HUES48 (cell line): ENCODE data around the gene CCHCR1.

Source experiments
- H3K27ac ChIP-seq: one replicate; pipeline ENCODE4 v1.7.0; 2013; ENCODE audit warnings: low read depth, low read length, inconsistent platforms
- H3K27me3 ChIP-seq: 2 replicates; pipeline ENCODE4 v1.6.1; 2013; ENCODE audit warnings: mild to moderate bottlenecking, low read length; ENCODE audit not compliant: control insufficient read depth, insufficient read depth
- H3K36me3 ChIP-seq: 2 replicates; pipeline ENCODE4 v1.6.1; 2013; ENCODE audit warnings: low read length; ENCODE audit not compliant: control insufficient read depth, insufficient read depth
- H3K4me1 ChIP-seq: 2 replicates; pipeline ENCODE4 v1.6.1; 2013; ENCODE audit warnings: mild to moderate bottlenecking, low read length; ENCODE audit not compliant: control insufficient read depth, insufficient read depth
- H3K4me3 ChIP-seq: 2 replicates; pipeline ENCODE4 v1.5.1; 2013; ENCODE audit warnings: mild to moderate bottlenecking, low read depth, low read length
- H3K9ac ChIP-seq: 2 replicates; pipeline ENCODE4 v1.6.1; 2013; ENCODE audit warnings: mild to moderate bottlenecking, low read depth, low read length, moderate library complexity
- H3K9me3 ChIP-seq: 2 replicates; pipeline ENCODE4 v1.6.1; 2013; ENCODE audit warnings: low read length; ENCODE audit not compliant: control insufficient read depth, insufficient read depth

CCHCR1 gene

DNA sequence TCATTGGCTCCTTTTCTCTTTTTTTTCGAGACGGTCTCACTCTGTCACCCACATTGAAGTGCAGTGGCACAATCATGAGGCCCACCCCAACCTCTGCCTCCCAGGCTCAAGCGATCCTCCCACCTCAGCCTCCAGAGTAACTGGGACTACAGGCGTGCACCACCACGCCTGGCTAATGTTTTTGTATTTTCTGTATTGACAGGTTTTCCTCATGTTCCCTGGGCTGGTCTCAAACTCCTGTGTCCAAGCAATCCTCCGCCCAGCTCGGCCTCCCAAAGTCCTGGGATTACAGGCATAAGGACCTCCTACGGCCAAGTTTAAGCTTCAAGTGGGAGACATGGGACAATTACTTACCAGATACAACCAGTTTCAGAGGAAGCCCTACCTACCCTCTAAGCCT lies 22.3 kb upstream of the CCHCR1 start:
- H3K4me1 ChIP-seq, result peaks cover 12% of the 10 kb centered on the region
- H3K27me3 ChIP-seq, result no peaks in the 10 kb centered on the region
- no peak overlapping the region for H3K27ac ChIP-seq
- H3K9me3 ChIP-seq, result no peaks in the 10 kb centered on the region
- no peak overlapping the region for H3K9ac ChIP-seq
- H3K36me3 ChIP-seq, result no peaks in the 10 kb centered on the region
- no peak overlapping the region for H3K4me3 ChIP-seq

DNA sequence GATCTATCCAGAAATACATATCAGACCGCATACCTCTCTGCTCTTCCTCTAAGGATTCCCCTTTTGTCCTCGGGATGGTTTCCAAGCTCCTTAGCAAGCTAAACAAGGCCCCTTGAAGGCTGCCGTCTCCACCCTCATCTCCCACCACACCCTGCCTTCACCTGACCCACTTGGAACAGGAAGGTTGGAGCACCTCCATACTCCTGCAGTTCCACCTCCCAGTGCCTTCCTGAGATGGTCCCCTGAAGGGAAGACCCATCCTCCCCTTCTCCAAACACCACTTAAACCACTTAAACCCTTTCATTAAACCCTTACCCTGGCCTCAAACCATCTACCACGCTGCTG lies 21.4 kb upstream of the CCHCR1 start:
- Histone ChIP-seq H3K9me3 (no peaks in the 10 kb centered on the region), H3K36me3 (no peaks in the 10 kb centered on the region), H3K9ac (no peak overlapping the region), H3K4me1 (peaks cover 17% of the 10 kb centered on the region), H3K27me3 (no peaks in the 10 kb centered on the region), H3K27ac (no peak overlapping the region), H3K4me3 (no peak overlapping the region)

DNA sequence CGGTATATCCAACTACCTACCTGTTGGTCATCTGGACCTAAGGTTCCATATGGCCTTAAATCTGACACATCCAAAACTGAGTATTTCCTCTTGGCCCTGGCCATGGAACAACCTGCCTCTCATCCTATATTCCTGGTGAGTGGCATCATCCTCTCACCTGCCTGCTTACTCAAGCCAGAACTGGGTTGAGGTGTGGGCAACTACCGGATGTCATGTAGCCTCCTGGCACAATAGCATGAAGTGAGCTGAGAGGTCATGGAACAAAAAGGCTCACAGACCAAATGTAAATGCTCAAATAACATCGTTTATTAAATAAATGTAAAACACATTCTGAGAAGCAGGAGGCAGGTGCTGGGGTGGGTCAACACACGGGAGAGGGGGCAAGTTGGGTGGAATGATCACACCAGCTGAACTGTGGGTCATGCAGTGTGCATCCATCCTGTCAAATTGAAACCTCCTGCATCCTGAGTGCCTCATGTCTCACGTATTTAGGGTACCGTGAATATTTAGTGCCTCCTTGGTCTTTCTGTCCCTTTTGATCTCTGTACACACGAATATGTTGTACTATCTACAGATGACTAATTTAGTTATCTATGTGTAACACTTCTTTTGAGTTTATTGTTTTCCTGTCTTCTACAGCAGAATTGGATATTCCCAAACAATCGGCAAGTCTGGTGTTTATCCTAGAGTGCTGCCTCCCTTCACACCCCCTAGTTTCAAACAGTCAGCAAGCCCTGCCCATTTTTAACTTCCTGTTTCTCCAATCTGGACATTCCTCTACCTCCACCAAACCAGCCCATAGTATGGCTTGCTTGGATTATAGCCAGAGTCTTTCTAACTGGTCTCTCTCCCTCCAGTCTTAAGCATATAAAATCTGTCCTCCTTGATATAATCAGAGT lies 20.8 kb upstream of the CCHCR1 start:
- H3K27ac ChIP-seq, result no peak overlapping the region
- H3K9me3 ChIP-seq, result no peaks in the 10 kb centered on the region
- no peaks in the 10 kb centered on the region for H3K27me3 ChIP-seq
- no peaks in the 10 kb centered on the region for H3K36me3 ChIP-seq
- H3K9ac ChIP-seq, result no peak overlapping the region
- H3K4me1 ChIP-seq, result peaks cover 21% of the 10 kb centered on the region
- H3K4me3 ChIP-seq, result no peak overlapping the region

DNA sequence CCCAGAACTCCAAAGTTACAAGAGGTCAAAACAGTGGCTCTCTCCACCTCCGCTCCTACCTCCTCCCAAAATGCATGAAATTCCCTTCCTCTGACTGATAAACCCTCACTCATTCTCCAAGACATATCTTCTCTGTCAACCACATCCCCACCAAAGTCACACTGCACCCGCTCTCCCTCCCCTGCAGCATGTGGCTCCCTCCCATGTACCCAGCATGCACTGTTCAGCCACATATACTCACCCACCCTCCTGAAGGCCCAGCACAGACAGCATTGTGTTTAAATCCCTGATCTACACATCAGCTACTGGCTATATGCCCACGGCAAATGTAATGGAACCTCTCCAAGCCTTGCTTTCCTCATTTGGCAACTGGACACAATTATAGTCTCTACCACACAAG lies 18.4 kb upstream of the CCHCR1 start:
- Histone ChIP-seq H3K4me3 (no peak overlapping the region), H3K27me3 (no peaks in the 10 kb centered on the region), H3K9ac (no peak overlapping the region), H3K9me3 (no peaks in the 10 kb centered on the region), H3K4me1 (peaks cover 28% of the 10 kb centered on the region), H3K36me3 (no peaks in the 10 kb centered on the region), H3K27ac (no peak overlapping the region)

DNA sequence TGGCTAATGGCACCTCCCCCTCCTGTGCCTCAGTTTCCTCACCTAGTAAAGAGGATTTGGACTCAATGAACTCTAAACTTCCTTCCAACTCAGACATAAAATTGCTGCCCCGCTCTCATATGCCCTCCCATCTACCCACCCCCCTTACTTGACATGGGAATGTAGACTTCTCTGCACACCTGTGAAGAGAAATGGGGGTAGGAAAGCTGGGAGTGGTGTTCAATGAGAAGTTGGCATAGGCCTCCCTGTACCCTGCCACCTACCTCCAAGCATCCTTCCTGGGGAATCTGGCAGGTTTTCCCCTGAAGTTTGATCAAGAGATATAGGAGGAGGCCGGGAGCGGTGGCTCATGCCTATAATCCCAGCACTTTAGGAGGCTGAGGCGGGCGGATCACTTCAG lies 16.8 kb upstream of the CCHCR1 start:
- H3K9ac ChIP-seq, result no peak overlapping the region

DNA sequence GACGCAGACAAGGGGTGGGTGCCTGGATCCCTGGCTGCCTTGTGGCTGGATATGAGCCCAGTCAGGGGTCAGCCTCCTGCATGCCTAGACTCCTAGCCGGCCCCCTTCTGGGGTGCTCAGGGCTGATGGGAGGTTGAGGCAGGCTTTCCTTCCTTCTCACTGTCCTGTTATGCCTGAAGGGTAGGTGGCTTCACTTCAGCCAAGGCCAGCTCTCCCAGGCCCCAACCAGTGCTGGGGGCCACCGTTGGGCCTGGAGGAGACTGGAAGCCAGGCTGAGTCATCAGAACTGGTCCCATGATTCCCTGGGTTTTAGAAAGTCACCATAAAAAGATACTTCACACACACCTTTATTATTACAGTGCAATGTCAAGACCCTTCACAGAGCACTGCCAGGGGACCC lies 15.8 kb upstream of the CCHCR1 start:
- Histone ChIP-seq H3K9ac (peak overlapping the region; percentile 39), H3K27me3 (no peaks in the 10 kb centered on the region), H3K4me3 (peak overlapping the region; percentile 61), H3K9me3 (no peaks in the 10 kb centered on the region), H3K36me3 (peaks cover 2% of the 10 kb centered on the region; the same call in 1 of the 2 replicates), H3K4me1 (peaks cover 32% of the 10 kb centered on the region), H3K27ac (peak overlapping the region; percentile 100)

More for the DNA sequence above, 16.8 kb upstream of the CCHCR1 start:
- H3K27ac ChIP-seq, result peak overlapping the region; percentile 100
- no peaks in the 10 kb centered on the region for H3K36me3 ChIP-seq
- no peaks in the 10 kb centered on the region for H3K27me3 ChIP-seq
- peaks cover 32% of the 10 kb centered on the region for H3K4me1 ChIP-seq
- no peak overlapping the region for H3K4me3 ChIP-seq
- H3K9me3 ChIP-seq, result no peaks in the 10 kb centered on the region

DNA sequence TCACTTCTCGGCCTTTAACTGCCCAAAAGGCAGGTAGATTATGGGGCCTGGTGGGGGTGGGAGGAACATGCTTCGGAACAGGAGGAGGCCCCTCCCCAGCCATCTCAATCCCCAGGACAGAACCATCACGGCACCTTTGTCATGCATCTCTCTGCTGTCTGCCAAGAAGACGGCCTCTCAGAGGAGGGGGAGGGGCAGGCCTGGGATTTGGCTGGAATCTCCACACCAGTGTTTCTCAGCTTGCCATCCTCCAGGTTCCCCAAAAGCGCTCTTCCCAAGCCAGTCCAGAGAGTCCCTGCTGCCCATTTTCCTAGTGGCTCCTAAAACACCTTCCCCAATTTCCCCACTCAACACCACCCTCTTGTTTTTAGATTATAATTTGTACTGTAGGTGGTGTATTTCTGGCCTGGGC lies 15.4 kb upstream of the CCHCR1 start:
- Histone ChIP-seq H3K9ac (peak overlapping the region; percentile 81), H3K4me3 (peak overlapping the region; percentile 61), H3K27me3 (no peaks in the 10 kb centered on the region), H3K9me3 (no peaks in the 10 kb centered on the region), H3K4me1 (peaks cover 31% of the 10 kb centered on the region), H3K27ac (peak overlapping the region; percentile 100), H3K36me3 (peaks cover 3% of the 10 kb centered on the region; the same call in 1 of the 2 replicates)

DNA sequence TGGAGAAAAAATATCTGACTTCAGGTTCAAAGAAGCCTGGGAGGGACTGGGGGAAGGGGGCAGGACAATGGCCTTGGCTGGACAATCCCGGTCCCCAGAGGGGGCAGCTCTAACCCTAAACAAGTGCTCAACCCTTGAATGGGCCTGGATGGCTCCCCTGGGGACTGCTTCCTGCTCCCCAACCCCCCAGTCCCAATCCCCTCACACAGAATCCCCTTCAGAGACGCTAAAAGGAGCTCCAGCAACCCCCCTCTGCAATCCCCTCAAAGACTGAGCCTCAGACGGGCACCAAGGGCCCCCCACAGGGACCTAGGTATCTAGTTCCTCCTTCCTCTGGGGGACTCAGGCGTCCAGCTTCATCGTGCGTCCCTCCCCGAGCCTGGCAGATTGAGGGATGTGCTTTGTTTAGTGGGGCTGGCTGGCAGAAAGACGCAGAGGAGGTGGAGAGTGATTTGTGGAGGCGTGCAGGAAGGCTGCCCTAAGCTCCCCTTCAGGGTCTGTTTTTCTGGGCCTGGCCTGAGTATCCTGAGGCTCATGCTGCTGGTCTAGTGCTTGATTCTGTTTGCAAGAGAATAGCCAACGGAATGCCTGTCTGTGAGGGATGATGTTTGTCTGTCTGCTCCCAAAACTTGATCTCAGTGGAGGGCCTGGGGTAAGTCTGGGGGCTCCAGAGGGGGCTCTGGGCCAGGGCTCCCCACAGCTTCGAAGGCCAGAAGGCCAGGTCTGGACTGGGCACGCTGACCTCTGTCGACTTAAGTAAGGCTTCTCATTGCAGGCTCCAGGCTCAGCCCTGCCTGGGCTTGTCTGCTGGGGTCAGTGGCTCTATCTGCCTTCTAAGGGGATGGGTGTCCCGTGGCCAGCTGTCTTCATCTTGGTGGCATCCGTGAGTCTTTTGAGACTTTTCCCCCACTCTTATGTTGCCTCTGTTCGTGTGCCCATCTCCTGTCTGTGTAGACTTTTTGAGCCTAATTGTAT lies 14.6 kb upstream of the CCHCR1 start:
- peaks cover 3% of the 10 kb centered on the region; the same call in 1 of the 2 replicates for H3K36me3 ChIP-seq
- peaks cover 28% of the 10 kb centered on the region for H3K4me1 ChIP-seq
- H3K27me3 ChIP-seq, result no peaks in the 10 kb centered on the region
- H3K9me3 ChIP-seq, result no peaks in the 10 kb centered on the region
- H3K4me3 ChIP-seq, result peak overlapping the region; percentile 61
- H3K9ac ChIP-seq, result peak overlapping the region; percentile 81
- H3K27ac ChIP-seq, result peak overlapping the region; percentile 100

DNA sequence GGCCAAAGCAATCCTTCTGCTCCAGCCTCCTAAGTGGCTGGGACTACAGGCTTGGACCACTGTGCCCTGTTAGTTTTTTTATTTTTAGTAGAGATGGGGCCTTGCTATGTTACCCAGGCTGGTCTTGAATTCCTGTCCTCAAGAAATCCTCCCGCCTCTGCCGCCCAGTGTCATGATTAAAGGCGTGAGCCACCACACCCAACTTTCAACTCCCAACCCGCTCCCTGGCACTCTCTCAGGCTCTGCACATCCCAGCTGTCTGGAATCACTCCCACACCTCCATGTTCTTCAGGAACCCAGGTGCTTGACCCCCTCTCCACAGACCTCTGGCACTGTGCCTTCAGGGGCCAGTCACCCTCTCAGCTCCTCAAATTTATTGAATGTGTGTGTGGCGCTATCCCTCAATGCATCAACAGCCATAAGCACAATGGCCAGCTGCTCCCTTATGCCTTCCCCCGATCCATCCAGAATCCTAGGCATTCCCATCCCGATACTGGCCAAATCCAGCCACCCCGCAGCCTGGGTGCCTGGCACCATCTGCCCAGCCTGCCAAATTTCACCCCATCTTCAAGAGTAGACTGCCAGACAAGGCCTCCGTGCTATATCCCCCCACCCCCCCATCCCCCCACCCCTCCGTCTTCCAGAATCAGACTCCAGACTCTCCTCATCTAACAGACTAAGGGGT lies 13.5 kb upstream of the CCHCR1 start:
- Histone ChIP-seq H3K27me3 (no peaks in the 10 kb centered on the region), H3K4me1 (peaks cover 33% of the 10 kb centered on the region), H3K9ac (peak overlapping the region; percentile 54), H3K9me3 (no peaks in the 10 kb centered on the region), H3K4me3 (peak overlapping the region; percentile 88), H3K36me3 (peaks cover 12% of the 10 kb centered on the region), H3K27ac (peak overlapping the region; percentile 100)

DNA sequence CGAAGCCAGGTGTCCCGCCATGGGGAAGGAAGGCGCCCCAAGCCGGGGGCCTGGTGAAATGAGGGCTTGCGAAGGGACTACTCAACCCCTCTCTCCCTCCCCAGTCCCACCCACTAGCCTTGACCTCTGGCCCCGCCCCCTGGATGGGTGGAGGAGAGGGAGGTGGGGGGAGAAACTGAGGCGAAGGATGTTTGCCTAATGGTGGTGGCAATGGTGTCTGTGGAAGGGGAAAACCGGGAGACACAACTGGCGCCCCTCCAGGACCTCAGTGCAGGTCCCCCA lies 12.9 kb upstream of the CCHCR1 start, which contains the start of gene POU5F1:
POU5F1 (minus strand) TSS at position 83 of the 282 bp plus-strand sequence; CDS start at position 21, 62 bp downstream.
- Histone ChIP-seq H3K9me3 (no peaks in the 10 kb centered on the region), H3K27ac (peak within 1 kb of the TSS; percentile 100), H3K4me3 (peak within 1 kb of the TSS; percentile 88), H3K4me1 (peaks cover 33% of the 10 kb centered on the region), H3K36me3 (peaks cover 17% of the 10 kb centered on the region), H3K9ac (peak within 1 kb of the TSS; percentile 77), H3K27me3 (no peaks in the 10 kb centered on the region)
